SJSA1 (cell line): Measurements from ENCODE around the gene ANKRD60. TPM values are rescaled to one million over a fixed set of nuclear protein-coding genes. Genes with fewer than 3 reads are reported as not detected.

Experiments used
- DNase-seq, 2 experiments: peaks; one replicate each; pipeline ENCODE4 v3.0.0-alpha.2; 2015 to 2020; ENCODE audit warnings: low spot score in 2 of 2, low read depth in 1 of 2
- H3K27ac ChIP-seq: fragments of 250-450 bp; sonication (Bioruptor Pico); 2 replicates; pipeline ENCODE4 v1.5.1; 2020; ENCODE audit warnings: mild to moderate bottlenecking, moderate library complexity
- H3K27me3 ChIP-seq: fragments of 250-450 bp; sonication (Bioruptor Pico); replicated peaks from 2 replicates; pipeline ENCODE4 v1.5.1; 2020; ENCODE audit warnings: mild to moderate bottlenecking, moderate library complexity
- H3K36me3 ChIP-seq: fragments of 250-450 bp; sonication (Bioruptor Pico); 2 replicates; pipeline ENCODE4 v1.5.1; 2020; ENCODE audit warnings: mild to moderate bottlenecking
- H3K4me1 ChIP-seq: fragments of 250-450 bp; sonication (Bioruptor Pico); replicated peaks from 2 replicates; pipeline ENCODE4 v1.6.1; 2021; ENCODE audit warnings: mild to moderate bottlenecking
- H3K4me3 ChIP-seq: fragments of 250-450 bp; sonication (Bioruptor Pico); 2 replicates; pipeline ENCODE4 v1.5.1; 2020; ENCODE audit warnings: mild to moderate bottlenecking
- H3K9me3 ChIP-seq: fragments of 250-450 bp; sonication (Bioruptor Pico); replicated peaks from 2 replicates; pipeline ENCODE4 v1.5.1; 2020; ENCODE audit warnings: mild to moderate bottlenecking
- total RNA-seq: library from RNA; depleted of rRNA; stranded (reverse); fragments of >200 nt; shearing (Covaris generic); gene quantifications from 2 replicates; pipeline ENCODE4 v1.2.3, GENCODE V29; 2014

ANKRD60 gene
- total RNA-seq, 1 experiment from 2014 or later: not detected

GRCh38 chr20:58224097-58224496 lies 4.4 kb downstream of the ANKRD60 start:
- no peak overlapping the region for H3K4me3 ChIP-seq
- H3K9me3 ChIP-seq: peaks cover 2% of the 10 kb centered on the region; the same call in 1 of the 2 replicates
- no peak overlapping the region for H3K27ac ChIP-seq
- no peak for DNase-seq
- peaks cover 4% of the 10 kb centered on the region; the same call in 1 of the 2 replicates for H3K4me1 ChIP-seq
- H3K36me3 ChIP-seq: no peaks in the 10 kb centered on the region
- H3K27me3 ChIP-seq: peaks cover 49% of the 10 kb centered on the region

- Histone ChIP-seq H3K27me3 (peaks cover 43% of the 10 kb centered on the region), H3K36me3 (no peaks in the 10 kb centered on the region), H3K9me3 (peaks cover 2% of the 10 kb centered on the region; the same call in 1 of the 2 replicates), H3K4me1 (no peaks in the 10 kb centered on the region), H3K27ac (no peak overlapping the region), H3K4me3 (no peak overlapping the region)
- DNase-seq: no peak
Measured at GRCh38 chr20:58223358-58223941, 5.0 kb downstream of the ANKRD60 start.

DNA sequence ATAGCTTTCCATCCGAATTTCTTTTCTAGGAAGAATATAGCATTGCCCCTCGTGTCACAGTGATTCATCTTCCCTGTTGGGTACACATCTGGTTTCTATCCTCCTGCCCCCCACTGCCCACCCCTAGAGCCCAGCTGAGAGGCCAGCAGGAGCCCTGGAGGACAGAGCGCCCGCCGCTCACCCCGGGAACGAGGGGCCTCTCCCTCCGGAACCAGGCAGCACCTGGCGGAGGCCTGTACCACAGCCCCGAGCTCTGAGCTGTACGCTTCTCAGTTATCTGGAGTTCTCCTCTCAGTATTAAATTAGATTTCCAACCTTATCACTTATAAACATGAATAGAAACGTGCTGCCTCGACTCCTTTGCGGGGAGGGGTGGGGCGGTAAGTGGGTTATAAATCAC lies 6.0 kb downstream of the ANKRD60 start:
- no peak for DNase-seq
- Histone ChIP-seq H3K4me3 (no peak overlapping the region), H3K27ac (no peak overlapping the region), H3K9me3 (no peaks in the 10 kb centered on the region; the same call in 1 of the 2 replicates), H3K36me3 (no peaks in the 10 kb centered on the region), H3K27me3 (peaks cover 34% of the 10 kb centered on the region), H3K4me1 (no peaks in the 10 kb centered on the region)

DNA sequence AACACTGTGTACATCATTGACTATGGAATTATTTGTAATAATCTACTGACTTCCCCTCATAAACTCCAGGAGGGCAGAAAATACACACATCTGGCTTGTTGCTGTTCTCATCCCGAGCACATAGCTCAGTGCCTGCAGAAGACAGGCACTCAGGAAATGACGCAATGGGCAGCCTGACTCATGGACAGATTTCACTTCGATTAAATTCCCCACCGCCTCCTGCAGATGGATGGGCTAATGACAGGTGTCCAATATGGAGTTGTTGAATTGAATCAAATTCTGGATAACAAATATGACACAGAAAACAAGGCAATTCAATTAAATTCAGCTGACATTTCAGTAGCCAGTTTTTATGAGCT lies 9.1 kb downstream of the ANKRD60 start:
- Histone ChIP-seq H3K27ac (no peak overlapping the region), H3K4me1 (no peaks in the 10 kb centered on the region), H3K9me3 (no peaks in the 10 kb centered on the region; the same call in 1 of the 2 replicates), H3K4me3 (no peak overlapping the region), H3K36me3 (no peaks in the 10 kb centered on the region), H3K27me3 (peaks cover 13% of the 10 kb centered on the region; the same call in 1 of the 2 replicates)
- no peak for DNase-seq

- no peak overlapping the region for H3K4me3 ChIP-seq
- no peak for DNase-seq
- peaks cover 13% of the 10 kb centered on the region; the same call in 1 of the 2 replicates for H3K27me3 ChIP-seq
- H3K4me1 ChIP-seq: no peaks in the 10 kb centered on the region
- H3K36me3 ChIP-seq: no peaks in the 10 kb centered on the region
- H3K9me3 ChIP-seq: no peaks in the 10 kb centered on the region; the same call in 1 of the 2 replicates
- H3K27ac ChIP-seq: no peak overlapping the region
Measured at GRCh38 chr20:58218665-58219341, 9.7 kb downstream of the ANKRD60 start.

GRCh38 chr20:58216334-58216733 lies 12.1 kb downstream of the ANKRD60 start:
- no peaks in the 10 kb centered on the region for H3K4me1 ChIP-seq
- H3K4me3 ChIP-seq: no peak overlapping the region
- H3K27ac ChIP-seq: no peak overlapping the region
- H3K9me3 ChIP-seq: no peaks in the 10 kb centered on the region; the same call in 1 of the 2 replicates
- peaks cover 16% of the 10 kb centered on the region for H3K27me3 ChIP-seq
- H3K36me3 ChIP-seq: no peaks in the 10 kb centered on the region
- no peak for DNase-seq

DNA sequence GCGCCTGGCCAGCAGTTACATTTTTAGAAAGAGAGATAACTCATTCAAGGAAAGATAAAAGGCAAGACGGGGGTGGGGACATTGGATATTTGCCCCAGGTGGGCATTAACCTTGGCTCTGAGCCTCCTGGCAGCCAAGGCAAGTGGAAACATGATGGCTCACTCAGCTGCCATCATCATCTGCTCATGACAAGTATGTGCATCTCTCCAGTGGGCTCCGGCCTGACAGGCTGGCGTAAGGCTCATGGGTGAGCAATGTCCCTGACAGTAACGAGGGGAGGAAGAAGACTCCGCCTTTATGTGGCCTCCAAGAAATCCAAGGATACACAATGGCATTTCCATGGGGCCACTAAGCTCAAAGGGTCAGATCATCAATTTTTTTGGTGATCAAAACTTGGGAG lies 13.3 kb downstream of the ANKRD60 start:
- Histone ChIP-seq H3K27ac (no peak overlapping the region), H3K4me3 (no peak overlapping the region), H3K27me3 (peaks cover 16% of the 10 kb centered on the region), H3K4me1 (no peaks in the 10 kb centered on the region), H3K36me3 (no peaks in the 10 kb centered on the region), H3K9me3 (no peaks in the 10 kb centered on the region; the same call in 1 of the 2 replicates)
- DNase-seq: no peak

DNA sequence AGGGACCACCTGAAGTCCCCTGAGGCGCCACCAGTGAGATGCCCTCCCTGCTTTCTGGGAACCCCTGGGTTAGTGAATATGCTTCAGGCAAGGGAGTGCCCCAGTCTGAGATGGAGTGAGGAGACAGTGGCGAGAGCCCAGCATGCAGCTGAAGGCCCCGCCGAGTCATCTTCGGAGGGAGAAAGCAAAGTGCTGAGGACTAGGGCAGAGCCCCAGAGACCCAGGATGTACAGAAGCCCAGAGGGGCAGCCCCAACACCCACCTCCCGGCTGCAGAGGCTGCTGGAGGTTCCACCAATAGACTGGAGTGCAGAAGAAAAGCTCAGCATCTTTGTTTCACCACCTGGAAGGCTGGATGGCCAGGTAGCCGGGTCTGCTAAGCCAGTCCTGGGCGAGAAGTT lies 14.1 kb downstream of the ANKRD60 start:
- no peaks in the 10 kb centered on the region for H3K36me3 ChIP-seq
- peaks cover 16% of the 10 kb centered on the region for H3K27me3 ChIP-seq
- no peaks in the 10 kb centered on the region for H3K9me3 ChIP-seq
- no peak overlapping the region for H3K4me3 ChIP-seq
- no peak for DNase-seq
- H3K4me1 ChIP-seq: no peaks in the 10 kb centered on the region
- H3K27ac ChIP-seq: no peak overlapping the region

GRCh38 chr20:58213716-58214115 lies 14.7 kb downstream of the ANKRD60 start:
- no peak for DNase-seq
- Histone ChIP-seq H3K27ac (no peak overlapping the region), H3K4me1 (no peaks in the 10 kb centered on the region), H3K36me3 (no peaks in the 10 kb centered on the region), H3K9me3 (no peaks in the 10 kb centered on the region), H3K4me3 (no peak overlapping the region), H3K27me3 (peaks cover 16% of the 10 kb centered on the region)

GRCh38 chr20:58213121-58213520 lies 15.3 kb downstream of the ANKRD60 start:
- H3K4me3 ChIP-seq: no peak overlapping the region
- no peaks in the 10 kb centered on the region for H3K36me3 ChIP-seq
- no peaks in the 10 kb centered on the region for H3K9me3 ChIP-seq
- no peak for DNase-seq
- no peak overlapping the region for H3K27ac ChIP-seq
- no peaks in the 10 kb centered on the region for H3K4me1 ChIP-seq
- peaks cover 16% of the 10 kb centered on the region for H3K27me3 ChIP-seq

DNA sequence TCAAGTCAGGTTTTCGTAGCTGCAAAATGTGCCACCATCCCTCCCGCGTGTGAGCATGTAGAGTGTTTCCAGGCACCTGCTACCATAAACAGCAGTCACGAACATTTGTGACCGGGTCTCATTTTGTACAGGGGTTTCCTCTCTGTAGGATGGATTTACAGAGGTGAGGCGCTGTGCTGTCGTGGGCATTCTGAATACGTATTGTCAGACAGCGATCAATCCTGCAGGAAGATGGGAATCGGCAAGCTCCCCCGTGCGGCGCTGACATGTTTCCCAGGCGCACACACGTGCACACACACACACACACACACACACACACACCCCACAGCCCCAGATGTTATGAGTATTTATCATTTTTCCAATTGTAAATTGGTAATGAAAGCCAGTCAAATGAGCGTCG lies 15.8 kb downstream of the ANKRD60 start:
- no peak for DNase-seq
- peaks cover 16% of the 10 kb centered on the region for H3K27me3 ChIP-seq
- H3K27ac ChIP-seq: no peak overlapping the region
- no peaks in the 10 kb centered on the region for H3K36me3 ChIP-seq
- H3K4me1 ChIP-seq: no peaks in the 10 kb centered on the region
- no peaks in the 10 kb centered on the region for H3K9me3 ChIP-seq
- no peak overlapping the region for H3K4me3 ChIP-seq

DNA sequence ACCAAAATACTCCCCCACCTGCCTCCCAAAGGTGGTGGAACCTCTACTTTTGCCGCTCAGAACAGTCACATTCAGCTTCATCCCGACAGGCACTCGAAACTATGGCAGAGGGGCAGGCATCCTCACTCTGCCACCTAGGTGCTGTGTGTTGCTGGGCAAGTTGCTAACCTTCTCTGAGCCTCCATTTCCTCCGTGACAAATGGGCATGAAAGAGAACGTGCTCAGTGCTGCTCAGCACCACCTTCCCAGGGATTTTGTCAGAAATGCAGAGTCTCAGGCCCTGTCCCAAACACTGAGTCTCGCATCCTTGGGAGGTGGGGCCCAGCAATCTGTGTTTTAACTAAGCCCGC lies 18.1 kb downstream of the ANKRD60 start:
- H3K9me3 ChIP-seq: no peaks in the 10 kb centered on the region
- no peaks in the 10 kb centered on the region for H3K36me3 ChIP-seq
- H3K4me3 ChIP-seq: no peak overlapping the region
- DNase-seq: no peak
- no peak overlapping the region for H3K27ac ChIP-seq
- peaks cover 11% of the 10 kb centered on the region for H3K27me3 ChIP-seq
- no peaks in the 10 kb centered on the region for H3K4me1 ChIP-seq

- peaks cover 11% of the 10 kb centered on the region for H3K27me3 ChIP-seq
- DNase-seq: peak; percentile 58 to 81
Measured at GRCh38 chr20:58209652-58210397, 18.6 kb downstream of the ANKRD60 start.

DNA sequence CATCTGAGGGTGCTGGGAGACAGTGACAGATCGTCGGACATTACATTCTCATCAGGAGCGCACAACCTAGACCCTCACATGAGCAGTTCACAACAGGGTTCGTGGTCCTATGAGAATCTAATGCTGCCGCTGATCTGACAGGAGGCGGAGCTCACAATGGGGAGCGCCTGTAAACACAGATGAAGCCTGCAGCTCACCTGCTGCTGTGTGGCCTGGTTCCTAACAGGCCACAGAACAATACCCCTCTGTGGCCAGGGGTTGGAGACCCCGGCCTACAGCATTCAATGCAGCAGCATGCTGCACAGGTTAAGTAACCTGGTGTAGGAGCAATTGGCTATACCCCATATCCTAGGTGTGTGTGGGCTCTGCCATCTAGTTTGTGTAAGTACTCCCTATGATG lies 19.5 kb downstream of the ANKRD60 start:
- peaks cover 11% of the 10 kb centered on the region for H3K27me3 ChIP-seq
- no peak overlapping the region for H3K27ac ChIP-seq
- no peaks in the 10 kb centered on the region for H3K36me3 ChIP-seq
- H3K4me3 ChIP-seq: no peak overlapping the region
- H3K9me3 ChIP-seq: no peaks in the 10 kb centered on the region
- DNase-seq: no peak
- no peaks in the 10 kb centered on the region for H3K4me1 ChIP-seq

More at GRCh38 chr20:58209652-58210397, 18.6 kb downstream of the ANKRD60 start:
- Histone ChIP-seq H3K36me3 (no peaks in the 10 kb centered on the region), H3K27ac (no peak overlapping the region), H3K9me3 (no peaks in the 10 kb centered on the region), H3K4me3 (no peak overlapping the region), H3K4me1 (no peaks in the 10 kb centered on the region)
